Body of pancreas (tissue), 4 donors: ENCODE results near the gene SLC3A2.

Source experiments
- CTCF ChIP-seq, 7 experiments: fragments of 450-650 bp in 4 of 7; fragments of 200-600 bp in 3 of 7; sonication (generic) in 3 of 7; IDR thresholded peaks; one replicate each; pipeline ENCODE4 v1.5.1; 2016 to 2019; ENCODE audit warnings: antibody characterized with exemption in 7 of 7
- POLR2A ChIP-seq, 3 donors: fragments of 450-650 bp; IDR thresholded peaks; one replicate each; pipeline ENCODE4 v1.6.1; 2016; ENCODE audit warnings: antibody characterized with exemption in 3 of 3, mild to moderate bottlenecking in 2 of 3

- TF ChIP-seq POLR2A (IDR thresholded peaks at IDR 0.05): no peak
- TF ChIP-seq CTCF (IDR thresholded peaks at IDR 0.05): no peak
These were observed 22.5 kb upstream of the SLC3A2 start for GRCh38 chr11:62858201-62858600.
